HG03558 (cell line): Measurements from ENCODE around the gene PTPRCAP.

ENCODE experiments used
- ATAC-seq: cut with Tn5 transposase; IDR thresholded peaks from one replicate; pipeline ENCODE4 v1.9.1; 2021; ENCODE audit warnings: moderate number of reproducible peaks; ENCODE audit not compliant: unreplicated experiment; ENCODE audit errors: extremely low read depth

Gene PTPRCAP

DNA sequence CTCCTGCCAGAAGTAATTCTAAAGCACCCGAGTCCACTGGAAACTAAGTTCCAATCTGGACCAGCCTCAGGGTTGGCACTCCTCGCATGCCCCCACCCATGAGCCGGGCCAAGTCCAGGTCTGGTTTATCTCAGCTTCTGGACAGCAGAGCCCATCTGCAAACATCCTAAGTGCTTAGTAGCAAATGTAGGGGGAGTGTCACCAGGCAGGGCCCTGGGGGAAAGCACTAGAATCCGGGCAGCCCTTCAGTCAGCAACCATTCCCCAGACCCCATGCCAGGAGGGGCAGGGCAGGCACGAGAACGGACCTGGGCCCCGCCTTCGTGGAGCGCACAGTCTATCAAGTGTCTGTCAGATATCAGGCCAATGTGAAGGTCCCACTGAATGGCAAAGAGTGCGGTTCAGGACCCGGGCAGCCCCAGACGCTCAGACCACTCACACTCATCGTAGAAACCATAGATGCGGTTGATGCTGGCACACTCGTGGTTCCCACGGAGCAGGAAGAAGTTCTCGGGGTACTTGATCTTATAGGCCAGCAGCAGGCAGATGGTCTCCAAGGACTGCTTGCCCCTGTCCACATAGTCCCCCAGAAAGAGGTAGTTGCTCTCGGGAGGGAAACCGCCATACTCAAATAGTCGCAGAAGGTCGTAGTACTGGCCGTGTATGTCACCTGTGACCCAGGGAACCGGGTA lies 37.1 kb downstream of the PTPRCAP start:
- ATAC-seq: no peak

DNA sequence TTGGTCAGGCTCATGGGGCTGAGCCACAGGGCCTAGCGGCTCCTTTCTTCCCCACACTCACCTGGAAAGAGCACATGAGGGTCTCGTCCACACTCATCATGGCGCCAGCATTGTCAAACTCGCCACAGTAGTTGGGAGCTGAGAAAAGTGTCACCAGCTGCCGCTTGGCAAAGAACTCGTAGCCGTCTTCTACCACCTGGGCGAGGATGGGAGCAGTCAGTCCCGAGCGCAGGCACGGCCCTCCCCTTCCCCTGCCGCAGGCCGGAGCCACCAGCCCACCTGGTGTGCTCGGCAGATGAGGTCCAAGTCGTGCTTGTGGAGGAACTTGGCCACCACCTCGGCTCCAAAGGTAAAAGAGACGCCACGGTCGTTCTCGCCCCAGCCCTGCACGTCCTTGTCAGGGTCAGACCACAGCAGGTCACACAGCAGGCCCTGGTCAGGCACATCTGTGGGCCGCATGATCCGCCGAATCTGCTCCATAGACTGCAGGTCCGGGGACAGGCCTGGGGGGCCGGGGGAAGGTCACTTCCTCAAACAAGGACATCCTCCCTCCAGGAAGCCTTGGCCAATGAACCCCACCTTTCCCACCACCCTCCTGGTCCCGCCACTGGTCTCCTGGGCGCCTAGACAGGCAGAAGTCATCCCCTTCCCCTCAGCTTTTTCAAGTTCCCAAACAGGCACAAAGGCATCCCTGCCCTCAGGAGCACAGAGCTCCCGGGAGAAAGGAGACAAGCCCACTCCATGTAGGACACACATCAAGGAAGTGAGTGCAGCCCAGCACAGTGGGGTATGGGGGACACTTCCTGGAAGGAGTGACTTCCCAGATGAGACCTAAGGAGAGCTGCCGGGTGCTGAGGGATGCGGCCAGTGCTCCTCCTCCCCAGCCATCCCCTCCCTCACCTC lies 38.6 kb downstream of the PTPRCAP start:
- ATAC-seq: no peak

- no peak for ATAC-seq
These were observed 39.4 kb downstream of the PTPRCAP start for GRCh38 chr11:67397986-67398660.

- no peak for ATAC-seq
These were observed 39.9 kb downstream of the PTPRCAP start for GRCh38 chr11:67397536-67397935.

DNA sequence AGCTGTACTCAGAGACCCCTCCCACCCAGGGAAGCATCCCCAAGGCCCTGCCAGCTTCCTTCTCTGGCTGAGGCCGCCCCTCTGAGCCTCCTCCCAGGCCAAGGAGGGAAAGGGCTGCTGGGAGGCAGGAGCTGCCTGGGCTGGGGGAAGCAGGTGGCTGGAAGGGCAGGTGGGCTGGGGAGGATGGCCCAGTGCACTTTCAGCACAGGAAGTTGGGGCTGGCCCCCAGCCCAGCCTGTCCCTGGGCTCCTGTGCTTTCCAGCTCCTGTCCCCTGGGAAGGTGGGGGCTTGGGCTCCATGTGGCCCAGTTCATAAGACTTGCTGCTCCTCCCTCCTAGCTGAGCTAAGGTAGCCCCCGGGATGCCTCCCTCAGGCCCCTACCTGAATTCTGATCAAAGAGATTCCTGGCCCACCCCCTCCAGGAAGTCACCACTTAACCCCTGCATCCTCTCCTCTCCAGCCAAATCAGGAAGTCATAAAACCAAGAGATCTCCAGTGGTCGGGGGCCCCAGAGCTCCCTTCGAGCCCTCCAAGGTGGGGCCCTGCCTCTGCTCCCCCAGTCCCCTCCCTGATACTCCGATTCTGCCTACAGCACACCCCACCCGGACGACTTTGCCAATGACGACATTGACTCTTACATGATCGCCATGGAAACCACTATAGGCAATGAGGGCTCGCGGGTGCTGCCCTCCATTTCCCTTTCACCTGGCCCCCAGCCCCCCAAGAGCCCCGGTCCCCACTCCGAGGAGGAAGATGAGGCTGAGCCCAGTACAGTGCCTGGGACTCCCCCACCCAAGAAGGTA lies 40.7 kb downstream of the PTPRCAP start:
- no peak for ATAC-seq

- no peak for ATAC-seq
These were observed 41.3 kb downstream of the PTPRCAP start for GRCh38 chr11:67396259-67396581.

- ATAC-seq: no peak
These were observed 41.8 kb downstream of the PTPRCAP start for GRCh38 chr11:67395555-67396258.

DNA sequence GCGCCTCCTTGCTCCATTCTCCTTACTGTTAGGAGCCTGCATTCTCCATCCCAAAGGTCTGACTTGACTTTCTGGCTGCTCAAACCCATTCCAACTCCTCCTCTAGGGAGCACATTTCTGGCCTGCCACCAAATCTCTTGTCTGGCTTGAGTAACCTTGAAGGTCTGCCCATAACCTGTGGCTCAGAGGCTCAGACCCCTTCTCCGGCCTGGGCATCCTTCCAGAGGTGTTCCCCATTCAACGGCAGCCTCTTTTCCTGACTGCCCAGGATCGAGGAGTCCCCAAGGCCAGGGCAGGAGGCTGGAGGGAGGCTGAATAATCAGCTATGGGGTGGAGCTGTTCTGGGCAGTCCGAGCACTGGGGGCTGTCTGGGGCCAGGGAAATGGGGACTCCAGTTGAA lies 43.5 kb downstream of the PTPRCAP start:
- ATAC-seq: no peak

- no peak for ATAC-seq
These were observed 44.0 kb downstream of the PTPRCAP start for GRCh38 chr11:67393437-67393836.

DNA sequence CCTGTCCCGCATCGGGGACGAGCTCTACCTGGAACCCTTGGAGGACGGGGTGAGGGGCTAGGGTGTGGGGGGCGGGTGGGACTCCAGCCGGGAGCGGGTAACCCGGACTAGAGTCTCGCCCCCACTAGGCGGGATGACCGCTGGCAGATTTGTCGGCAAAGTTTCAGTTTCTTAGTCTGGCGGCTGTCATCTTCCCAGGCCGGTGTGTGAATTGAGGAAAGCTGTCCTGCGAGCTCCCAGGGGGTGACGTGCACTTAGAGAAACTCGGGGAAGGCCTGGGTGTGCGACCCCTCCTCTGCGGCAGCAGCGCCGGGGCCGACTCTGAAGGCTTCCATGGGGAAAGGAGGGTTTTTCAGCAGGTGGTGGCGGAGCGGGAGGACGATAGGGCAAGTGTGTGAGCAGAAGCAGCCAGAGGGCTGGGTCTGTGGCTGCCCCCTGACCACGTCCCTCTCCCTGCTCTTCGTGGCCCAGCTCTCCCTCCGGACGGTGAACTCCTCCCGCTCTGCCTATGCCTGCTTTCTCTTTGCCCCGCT lies 45.2 kb downstream of the PTPRCAP start:
- no peak for ATAC-seq

DNA sequence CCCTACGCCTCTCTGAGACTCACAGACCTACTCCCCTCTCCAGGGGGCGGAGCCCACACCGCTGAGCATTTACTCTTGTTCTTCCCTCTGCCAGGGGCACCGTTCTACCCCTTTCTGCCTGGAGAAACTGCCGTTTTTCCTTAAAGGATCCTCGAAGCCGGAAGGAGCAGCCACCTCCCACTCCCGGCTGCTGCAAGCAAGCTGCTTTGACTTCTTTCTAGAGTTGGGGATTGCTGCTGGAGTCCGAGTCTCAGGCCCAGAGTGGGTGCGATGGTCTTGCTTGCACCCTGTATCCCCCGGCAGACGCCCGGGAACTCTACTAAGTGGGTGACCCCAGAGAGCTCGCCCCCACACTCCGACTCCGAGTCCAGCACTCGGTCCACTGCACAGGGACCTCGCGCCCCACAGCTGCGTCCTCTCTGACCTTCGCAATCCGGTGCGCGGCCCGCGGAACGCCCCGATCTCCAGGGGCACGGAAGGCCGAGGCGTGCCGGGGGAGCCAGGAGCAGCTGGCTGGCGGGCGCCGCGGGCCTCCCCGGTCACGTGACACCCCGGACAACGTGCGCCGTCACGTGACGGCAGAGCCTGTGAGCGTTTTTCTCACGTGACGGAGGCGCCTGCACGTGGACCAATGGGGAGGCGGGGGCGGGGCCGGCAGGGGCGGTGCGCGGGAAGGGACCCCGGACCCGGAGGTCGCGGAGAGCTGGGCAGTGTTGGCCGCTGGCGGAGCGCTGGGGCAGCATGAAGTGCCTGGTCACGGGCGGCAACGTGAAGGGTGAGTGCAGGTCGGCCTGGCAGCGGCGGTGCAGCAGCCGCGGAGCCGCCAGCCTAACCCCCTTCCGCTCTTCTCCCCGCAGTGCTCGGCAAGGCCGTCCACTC lies 45.9 kb downstream of the PTPRCAP start, which contains the start of gene RAD9A:
Gene RAD9A (plus strand): TSS at position 683 of the 879 bp plus-strand sequence. CDS start 59 bp downstream, at position 742.
- no peak for ATAC-seq

DNA sequence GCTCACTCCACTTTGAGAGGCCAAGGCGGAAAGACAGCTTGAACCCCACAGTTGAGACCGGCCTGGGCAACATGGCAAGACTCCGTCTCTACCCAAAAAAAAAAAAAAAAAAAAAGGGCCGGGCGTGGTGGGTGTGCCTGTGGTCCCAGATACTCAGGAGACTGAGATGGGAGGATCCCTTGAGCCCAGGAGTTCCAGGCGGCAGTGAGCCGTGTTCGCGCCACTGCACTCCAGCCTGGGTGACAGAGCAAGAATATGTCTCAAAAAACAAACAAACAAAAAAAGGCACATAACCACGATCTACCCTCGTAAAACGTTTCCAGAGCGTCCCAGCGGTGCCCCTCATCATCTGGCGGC lies 46.6 kb downstream of the PTPRCAP start:
- ATAC-seq: no peak

DNA sequence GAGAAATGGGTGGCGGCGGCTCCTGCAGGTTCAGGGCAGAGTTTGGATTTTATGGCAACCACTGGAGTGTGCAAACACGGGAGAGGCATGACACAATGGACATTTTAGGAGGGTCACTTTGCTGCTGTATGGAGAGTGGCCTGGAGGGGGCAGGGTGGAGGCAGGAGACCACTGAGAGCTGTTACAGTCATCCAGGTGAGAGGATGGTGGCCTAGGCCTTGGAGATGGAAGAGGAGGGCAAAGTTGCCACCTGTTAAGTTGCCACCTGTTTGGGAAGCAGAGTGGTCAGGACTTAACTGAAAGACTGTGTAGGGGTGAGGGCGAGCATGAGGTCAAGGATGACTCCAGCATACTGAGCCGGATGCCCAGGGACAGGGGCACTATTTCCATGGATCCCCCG lies 48.0 kb downstream of the PTPRCAP start:
- ATAC-seq: no peak

DNA sequence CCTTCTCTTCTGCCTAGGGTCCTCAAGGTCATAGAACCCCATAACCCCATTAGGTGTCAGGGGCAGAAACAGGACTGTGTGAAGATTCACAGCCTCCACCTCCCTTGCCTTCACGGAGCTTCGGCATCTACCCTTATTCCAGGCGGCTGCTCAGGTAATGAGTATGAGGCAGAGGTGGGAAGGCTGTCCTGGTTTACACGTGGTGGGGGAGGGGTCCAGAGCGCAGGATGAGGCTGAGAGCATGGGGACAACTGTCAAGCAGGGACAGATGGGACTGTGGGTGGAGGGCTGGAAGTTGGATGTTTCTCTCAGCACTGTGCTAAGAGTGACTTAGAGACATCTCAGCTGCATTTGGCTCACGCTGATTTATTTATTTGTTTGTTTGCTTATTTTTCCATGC lies 50.0 kb downstream of the PTPRCAP start:
- ATAC-seq: no peak

DNA sequence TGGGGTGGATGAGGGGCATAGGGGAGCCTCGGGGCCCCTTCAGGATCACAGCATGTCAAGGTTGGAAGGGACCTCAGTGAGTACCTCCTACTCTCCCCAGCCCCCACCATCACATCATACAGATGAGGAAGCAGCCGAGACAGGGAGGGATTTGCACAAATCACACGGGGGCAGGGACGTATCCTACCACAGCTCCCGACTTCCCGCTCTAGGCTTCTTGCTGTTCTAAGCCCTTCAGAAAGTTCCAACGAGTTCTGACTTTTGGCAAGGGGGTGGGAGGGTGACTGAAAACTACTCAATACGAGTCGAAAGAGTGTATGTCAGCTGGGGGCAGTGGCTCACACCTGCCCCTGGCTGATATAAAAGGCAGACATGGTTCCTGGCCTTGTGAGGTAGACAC lies 50.4 kb downstream of the PTPRCAP start:
- no peak for ATAC-seq
